Body of pancreas (tissue), 4 donors: ENCODE results near the gene LASP1NB.

ENCODE experiments used
- ATAC-seq: fragments of 150-250 bp; one replicate; pipeline ENCODE4 v1.9.1; 2016
- DNase-seq, 4 donors: peaks; one replicate each; pipeline ENCODE4 v3.0.0-alpha.2; 2019
- H3K27ac ChIP-seq, 4 donors: fragments of 200-600 bp; sonication (generic); 1 replicate in 3 of 4; 2 replicates in 1 of 4; pipeline versions ENCODE4 v1.5.1 to v1.6.1; 2016 to 2019; ENCODE audit warnings: mild to moderate bottlenecking in 1 of 4, mixed read lengths in 1 of 4, moderate library complexity in 1 of 4
- H3K27me3 ChIP-seq, 2 donors: fragments of 200-600 bp; sonication (generic); one replicate each; pipeline ENCODE4 v1.6.0; 2016; ENCODE audit warnings: mild to moderate bottlenecking in 1 of 2
- H3K36me3 ChIP-seq, 2 donors: fragments of 200-600 bp; sonication (generic); replicated peaks in 1 of 2; 2 replicates each; pipeline ENCODE4 v1.5.1; 2016; ENCODE audit warnings: low read depth in 2 of 2; ENCODE audit not compliant: insufficient read depth in 1 of 2
- H3K4me1 ChIP-seq: fragments of 200-600 bp; sonication (generic); one replicate; pipeline ENCODE4 v1.6.0; 2016
- H3K4me3 ChIP-seq, 2 donors: fragments of 200-600 bp; sonication (generic); 1 replicate in 1 of 2; 2 replicates in 1 of 2; pipeline ENCODE4 v1.5.1; 2016 to 2019
- H3K9me3 ChIP-seq, 3 donors: fragments of 200-600 bp; sonication (generic); 1 replicate in 2 of 3; 2 replicates in 1 of 3; pipeline ENCODE4 v1.5.1; 2016
- CTCF ChIP-seq, 7 experiments: fragments of 450-650 bp in 4 of 7; fragments of 200-600 bp in 3 of 7; sonication (generic) in 3 of 7; IDR thresholded peaks; one replicate each; pipeline ENCODE4 v1.5.1; 2016 to 2019; ENCODE audit warnings: antibody characterized with exemption in 7 of 7
- POLR2A ChIP-seq, 3 donors: fragments of 450-650 bp; IDR thresholded peaks; one replicate each; pipeline ENCODE4 v1.6.1; 2016; ENCODE audit warnings: antibody characterized with exemption in 3 of 3, mild to moderate bottlenecking in 2 of 3
- WGBS, 2 donors: methylation state at CpG; one replicate each; pipeline ENCODE4 v1.1.5; 2017; 5-methylcytosine and 5-hydroxymethylcytosine counted together
- intact Hi-C: fragments of 100-400 bp; cut with DNase I; formaldehyde crosslinking; loops from one replicate; pipeline ENCODE4 v1.15.1; 2023

Gene LASP1NB

GRCh38 chr17:38905375-38905774 lies 20.0 kb upstream of the LASP1NB start:
- WGBS, 2 donors = 88 to 94% methylated on average over 10 of the region's 10 CpGs
- Histone ChIP-seq H3K9me3 (no peaks in the 10 kb centered on the region), H3K4me1 (peaks cover 12% of the 10 kb centered on the region), H3K4me3 (no peak overlapping the region), H3K27ac (no peak overlapping the region), H3K36me3 (no peaks in the 10 kb centered on the region), H3K27me3 (no peaks in the 10 kb centered on the region)
- TF ChIP-seq CTCF (IDR thresholded peaks at IDR 0.05) (no peak), POLR2A (IDR thresholded peaks at IDR 0.05) (no peak)
- no peak for DNase-seq
- ATAC-seq = no peak
- intact Hi-C loops = no loop called here

- TF ChIP-seq POLR2A (IDR thresholded peaks at IDR 0.05) = no peak
- no peak for TF ChIP-seq CTCF (IDR thresholded peaks at IDR 0.05)
- peak overlapping the region in 1 of 4 donors; percentile 26 for H3K27ac ChIP-seq
- intact Hi-C loops = no loop called here
- no peak for DNase-seq
- 82 to 85% methylated on average over 5 to 7 of the region's 7 CpGs for WGBS, 2 donors
- no peaks in the 10 kb centered on the region for H3K9me3 ChIP-seq
- no peak for ATAC-seq
- H3K4me3 ChIP-seq = no peak overlapping the region
- H3K36me3 ChIP-seq = no peaks in the 10 kb centered on the region
- H3K27me3 ChIP-seq = no peaks in the 10 kb centered on the region
- H3K4me1 ChIP-seq = peaks cover 15% of the 10 kb centered on the region
Observed at GRCh38 chr17:38906460-38907228, 18.8 kb upstream of the LASP1NB start.

GRCh38 chr17:38907930-38908675 lies 17.3 kb upstream of the LASP1NB start:
- H3K4me3 ChIP-seq = no peak overlapping the region
- intact Hi-C loops = no loop called here
- ATAC-seq (no peak), DNase-seq (no peak)
- WGBS, 2 donors = 64 to 71% methylated on average over 4 to 15 of the region's 15 CpGs
- H3K4me1 ChIP-seq = peaks cover 30% of the 10 kb centered on the region
- no peaks in the 10 kb centered on the region for H3K36me3 ChIP-seq
- H3K27ac ChIP-seq = peak overlapping the region in 2 of 4 donors; percentile 7 to 37
- TF ChIP-seq POLR2A (IDR thresholded peaks at IDR 0.05) (no peak), CTCF (IDR thresholded peaks at IDR 0.05) (no peak)
- H3K9me3 ChIP-seq = no peaks in the 10 kb centered on the region
- no peaks in the 10 kb centered on the region for H3K27me3 ChIP-seq

GRCh38 chr17:38908676-38909181 lies 16.7 kb upstream of the LASP1NB start:
- no peak for DNase-seq

More at GRCh38 chr17:38908676-38909181, 16.7 kb upstream of the LASP1NB start:
- no peaks in the 10 kb centered on the region for H3K36me3 ChIP-seq
- H3K27ac ChIP-seq = peak overlapping the region in 2 of 4 donors; percentile 7 to 37
- no peak for ATAC-seq
- 59 to 71% methylated on average over 5 to 8 of the region's 8 CpGs for WGBS, 2 donors
- no peaks in the 10 kb centered on the region for H3K9me3 ChIP-seq
- no peak overlapping the region for H3K4me3 ChIP-seq
- intact Hi-C loops = no loop called here
- H3K4me1 ChIP-seq = peaks cover 32% of the 10 kb centered on the region
- H3K27me3 ChIP-seq = no peaks in the 10 kb centered on the region
- no peak for TF ChIP-seq CTCF (IDR thresholded peaks at IDR 0.05)
